Hepatocyte (in vitro differentiated cells): ENCODE results near the gene SHANK2. TPM values are rescaled to one million over a fixed set of nuclear protein-coding genes. Genes with fewer than 3 reads are reported as not detected.

ENCODE experiments used
- DNase-seq: peaks from one replicate; pipeline ENCODE4 v3.0.0-alpha.2; 2016; ENCODE audit warnings: low spot score
- H2AFZ ChIP-seq: fragments of 200-600 bp; sonication (generic); 2 replicates; pipeline ENCODE4 v1.6.0; 2016; ENCODE audit warnings: antibody characterized with exemption, mild to moderate bottlenecking
- H3K27ac ChIP-seq: fragments of 200-600 bp; sonication (generic); 2 replicates; pipeline ENCODE4 v1.5.1; 2016; ENCODE audit warnings: mild to moderate bottlenecking
- H3K27me3 ChIP-seq: fragments of 200-600 bp; sonication (generic); 2 replicates; pipeline ENCODE4 v1.6.1; 2016
- H3K36me3 ChIP-seq: fragments of 200-600 bp; sonication (generic); replicated peaks from 2 replicates; pipeline ENCODE4 v1.5.1; 2016; ENCODE audit warnings: low read depth; ENCODE audit not compliant: insufficient read depth
- H3K4me1 ChIP-seq: fragments of 200-600 bp; sonication (generic); 2 replicates; pipeline ENCODE4 v1.5.1; 2016; ENCODE audit warnings: mild to moderate bottlenecking, moderate library complexity; ENCODE audit not compliant: insufficient read depth
- H3K4me2 ChIP-seq: fragments of 200-600 bp; sonication (generic); 2 replicates; pipeline ENCODE4 v1.6.0; 2016
- H3K4me3 ChIP-seq: fragments of 200-600 bp; sonication (generic); 2 replicates; pipeline ENCODE4 v1.5.1; 2016; ENCODE audit warnings: mild to moderate bottlenecking
- H3K79me2 ChIP-seq: fragments of 200-600 bp; sonication (generic); 2 replicates; pipeline ENCODE4 v1.6.0; 2017; ENCODE audit warnings: mild to moderate bottlenecking
- H3K9me2 ChIP-seq: fragments of 200-600 bp; sonication (generic); replicated peaks from 2 replicates; pipeline ENCODE4 v1.6.0; 2017; ENCODE audit warnings: mild to moderate bottlenecking; ENCODE audit not compliant: insufficient read depth
- H3K9me3 ChIP-seq: fragments of 200-600 bp; sonication (generic); 2 replicates; pipeline ENCODE4 v1.5.1; 2016; ENCODE audit warnings: low read depth, mild to moderate bottlenecking
- H4K20me1 ChIP-seq: fragments of 200-600 bp; sonication (generic); 2 replicates; pipeline ENCODE4 v1.6.0; 2016; ENCODE audit warnings: mild to moderate bottlenecking; ENCODE audit not compliant: insufficient read depth, poor library complexity, severe bottlenecking
- EZH2 ChIP-seq: fragments of 200-600 bp; sonication (generic); IDR thresholded peaks from 2 replicates; pipeline ENCODE4 v1.6.1; 2016; ENCODE audit warnings: antibody characterized with exemption, mild to moderate bottlenecking, borderline replicate concordance
- EZH2phosphoT487 ChIP-seq: fragments of 200-600 bp; sonication (generic); IDR thresholded peaks from one replicate; pipeline ENCODE4 v1.6.1; 2018; ENCODE audit warnings: antibody characterized with exemption, mild to moderate bottlenecking, low read depth, moderate library complexity; ENCODE audit not compliant: unreplicated experiment, severe bottlenecking
- WGBS: methylation state at CpG from one replicate; pipeline ENCODE4 v1.1.6; 2016; ENCODE audit warnings: low lambda C conversion rate; ENCODE audit errors: missing lambda C conversion rate; 5-methylcytosine and 5-hydroxymethylcytosine counted together
- polyA plus RNA-seq: library from polyadenylated mRNA; unstranded; fragments of >200 nt; fragmentation: Nextera tagmentation; extraction: Ambion mirVana; gene quantifications from 2 replicates; pipeline ENCODE4 v1.2.1, GENCODE V29; 2016
- total RNA-seq: library from RNA; depleted of rRNA; stranded (reverse); fragments of >200 nt; gene quantifications from 2 replicates; pipeline ENCODE4 v1.2.3, GENCODE V29; 2014
- TF ChIP-seq, protein P1 (sequence below): fragments of 200-600 bp; sonication (generic); IDR thresholded peaks from 2 replicates; pipeline ENCODE4 v1.5.1; 2016; ENCODE audit warnings: antibody characterized with exemption, mild to moderate bottlenecking; ENCODE audit not compliant: poor library complexity

SHANK2 gene
- total and polyA plus RNA-seq, 2 experiments from 2014 or later: 17.3 to 20.7 TPM

DNA sequence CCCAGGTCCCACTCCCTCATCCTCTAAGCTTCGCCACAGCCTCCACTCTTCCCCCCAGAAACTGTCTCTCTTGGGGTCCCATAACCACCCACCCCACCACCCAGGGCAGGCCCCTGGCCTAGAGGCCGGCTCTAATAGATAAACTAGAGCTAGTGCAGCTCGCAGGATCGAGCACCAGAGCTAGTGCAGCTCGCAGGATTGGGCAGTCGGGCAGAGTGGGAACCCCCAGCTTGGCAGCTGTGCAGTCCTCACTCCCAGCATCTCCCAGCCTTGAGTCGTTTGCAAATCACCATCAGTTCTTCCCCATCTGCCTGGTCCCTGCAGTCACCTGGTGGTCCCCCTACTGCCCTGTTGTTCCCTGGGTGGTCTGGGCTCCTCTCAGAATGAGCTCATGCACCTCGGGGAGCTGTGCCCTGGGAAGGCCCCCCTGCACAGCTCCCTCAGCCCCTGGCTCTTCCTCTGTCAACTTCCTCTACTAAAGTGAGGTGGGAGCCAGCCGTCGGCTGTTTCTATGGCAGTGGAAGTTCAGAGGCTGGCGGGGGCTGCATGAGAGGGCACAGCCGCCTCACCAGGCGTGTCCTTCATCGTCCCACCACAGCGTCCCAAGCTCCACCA lies 15.5 kb upstream of the SHANK2 start:
- H3K27ac ChIP-seq: no peak overlapping the region
- no peak overlapping the region for H3K4me3 ChIP-seq
- H3K9me2 ChIP-seq: no peaks in the 10 kb centered on the region
- no peaks in the 10 kb centered on the region for H3K36me3 ChIP-seq
- no peak for DNase-seq
- TF ChIP-seq EZH2 (no peak), EZH2phosphoT487 (no peak)
- TF ChIP-seq, protein P1, sequence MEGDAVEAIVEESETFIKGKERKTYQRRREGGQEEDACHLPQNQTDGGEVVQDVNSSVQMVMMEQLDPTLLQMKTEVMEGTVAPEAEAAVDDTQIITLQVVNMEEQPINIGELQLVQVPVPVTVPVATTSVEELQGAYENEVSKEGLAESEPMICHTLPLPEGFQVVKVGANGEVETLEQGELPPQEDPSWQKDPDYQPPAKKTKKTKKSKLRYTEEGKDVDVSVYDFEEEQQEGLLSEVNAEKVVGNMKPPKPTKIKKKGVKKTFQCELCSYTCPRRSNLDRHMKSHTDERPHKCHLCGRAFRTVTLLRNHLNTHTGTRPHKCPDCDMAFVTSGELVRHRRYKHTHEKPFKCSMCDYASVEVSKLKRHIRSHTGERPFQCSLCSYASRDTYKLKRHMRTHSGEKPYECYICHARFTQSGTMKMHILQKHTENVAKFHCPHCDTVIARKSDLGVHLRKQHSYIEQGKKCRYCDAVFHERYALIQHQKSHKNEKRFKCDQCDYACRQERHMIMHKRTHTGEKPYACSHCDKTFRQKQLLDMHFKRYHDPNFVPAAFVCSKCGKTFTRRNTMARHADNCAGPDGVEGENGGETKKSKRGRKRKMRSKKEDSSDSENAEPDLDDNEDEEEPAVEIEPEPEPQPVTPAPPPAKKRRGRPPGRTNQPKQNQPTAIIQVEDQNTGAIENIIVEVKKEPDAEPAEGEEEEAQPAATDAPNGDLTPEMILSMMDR: no peak
- H3K9me3 ChIP-seq: no peaks in the 10 kb centered on the region
- H3K4me1 ChIP-seq: peaks cover 23% of the 10 kb centered on the region
- 86% methylated on average over 15 of the region's 15 CpGs for WGBS
- no peaks in the 10 kb centered on the region for H3K79me2 ChIP-seq
- H2AFZ ChIP-seq: no peak overlapping the region
- H4K20me1 ChIP-seq: no peaks in the 10 kb centered on the region
- H3K4me2 ChIP-seq: no peak overlapping the region
- no peaks in the 10 kb centered on the region for H3K27me3 ChIP-seq

GRCh38 chr11:71266114-71266833 lies 13.9 kb upstream of the SHANK2 start:
- H2AFZ ChIP-seq: no peak overlapping the region
- no peak overlapping the region for H3K4me3 ChIP-seq
- peaks cover 23% of the 10 kb centered on the region for H3K4me1 ChIP-seq
- DNase-seq: peak; percentile 59
- no peak for TF ChIP-seq EZH2phosphoT487
- TF ChIP-seq, protein P1: no peak
- TF ChIP-seq EZH2: no peak
- no peaks in the 10 kb centered on the region for H3K9me2 ChIP-seq
- no peaks in the 10 kb centered on the region for H3K27me3 ChIP-seq
- H3K4me2 ChIP-seq: peak overlapping the region; percentile 2
- no peak overlapping the region for H3K27ac ChIP-seq
- H3K79me2 ChIP-seq: no peaks in the 10 kb centered on the region
- no peaks in the 10 kb centered on the region for H4K20me1 ChIP-seq
- no peaks in the 10 kb centered on the region for H3K36me3 ChIP-seq
- no peaks in the 10 kb centered on the region for H3K9me3 ChIP-seq
- 45% methylated on average over 22 of the region's 22 CpGs for WGBS

DNA sequence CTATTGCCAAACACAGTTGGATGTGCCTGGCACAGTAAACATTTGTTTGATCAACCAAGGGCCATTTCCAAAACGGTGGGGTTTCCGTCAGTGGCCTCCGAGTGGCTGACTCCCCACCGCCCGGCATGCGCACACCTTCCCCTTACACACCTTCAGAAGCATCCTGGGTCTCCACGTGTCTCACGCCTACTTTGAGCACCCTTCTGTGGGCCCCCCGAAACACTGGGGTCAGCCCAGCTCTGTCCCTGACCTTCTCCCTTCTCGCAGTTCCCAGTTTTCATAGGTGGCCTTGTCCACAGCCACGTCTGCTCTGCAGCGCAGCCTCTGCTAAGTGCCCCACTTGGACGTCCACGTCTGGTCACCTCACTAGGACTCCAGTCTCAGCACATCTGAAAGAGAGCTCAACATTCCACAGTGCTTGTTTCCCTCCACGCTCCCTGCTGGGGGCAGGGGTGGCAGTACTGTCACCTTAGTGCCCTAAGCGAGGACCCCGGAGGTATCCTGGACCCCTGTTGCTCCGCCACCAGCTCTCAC lies 13.2 kb upstream of the SHANK2 start:
- Histone ChIP-seq H3K27ac (no peak overlapping the region), H2AFZ (no peak overlapping the region)

More for the DNA sequence above, 13.2 kb upstream of the SHANK2 start:
- no peaks in the 10 kb centered on the region for H3K9me3 ChIP-seq
- WGBS: 88% methylated on average over 18 of the region's 18 CpGs
- no peaks in the 10 kb centered on the region for H3K36me3 ChIP-seq
- no peaks in the 10 kb centered on the region for H3K27me3 ChIP-seq
- H3K4me3 ChIP-seq: no peak overlapping the region
- no peak for DNase-seq
- H4K20me1 ChIP-seq: no peaks in the 10 kb centered on the region
- no peaks in the 10 kb centered on the region for H3K9me2 ChIP-seq
- H3K4me1 ChIP-seq: peaks cover 23% of the 10 kb centered on the region
- no peak overlapping the region for H3K4me2 ChIP-seq
- H3K79me2 ChIP-seq: no peaks in the 10 kb centered on the region
- TF ChIP-seq, protein P1: no peak
- TF ChIP-seq EZH2 (no peak), EZH2phosphoT487 (no peak)
